ENCODE measurements around the gene MAST4.

DNA sequence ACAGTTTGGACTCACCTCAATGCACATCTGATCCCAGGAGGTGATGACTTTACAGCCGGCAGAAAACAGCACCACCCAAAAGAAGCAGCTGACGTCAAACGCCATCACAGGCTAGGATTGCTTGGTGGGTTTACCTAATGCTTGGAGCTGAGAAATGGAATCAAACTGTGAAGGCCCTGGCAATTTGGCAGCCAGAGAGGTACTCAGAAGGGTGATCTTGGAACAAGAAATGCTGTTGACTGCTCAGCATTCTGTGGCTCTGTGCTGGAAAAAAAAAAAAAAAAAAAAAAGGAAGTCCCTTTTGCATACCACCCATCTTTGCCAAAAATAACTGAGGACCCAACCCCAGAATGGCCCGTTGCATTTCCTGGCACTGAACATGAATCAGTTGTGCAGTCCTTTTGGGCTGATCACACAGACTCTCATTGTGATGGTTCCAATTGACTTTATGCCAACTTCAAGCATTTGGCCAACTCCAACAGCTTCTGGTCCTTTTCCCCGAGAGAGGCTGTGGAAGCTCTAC is 600.4 kb downstream of the MAST4 start, which contains the start of gene CD180:
- TF ChIP-seq EZH2 (IDR thresholded peaks at IDR 0.05): no peak
- no peak for TF ChIP-seq POLR2AphosphoS5 (IDR thresholded peaks at IDR 0.05; ENCODE audit: borderline replicate concordance, low read depth, low read length)

All from SK-N-MC (cell line).